Measurements from ENCODE around the gene CDC42SE1.

CDC42SE1 gene

GRCh38 chr1:151026460-151026859 lies 33.0 kb downstream of the CDC42SE1 start:
- TF ChIP-seq, protein P1, sequence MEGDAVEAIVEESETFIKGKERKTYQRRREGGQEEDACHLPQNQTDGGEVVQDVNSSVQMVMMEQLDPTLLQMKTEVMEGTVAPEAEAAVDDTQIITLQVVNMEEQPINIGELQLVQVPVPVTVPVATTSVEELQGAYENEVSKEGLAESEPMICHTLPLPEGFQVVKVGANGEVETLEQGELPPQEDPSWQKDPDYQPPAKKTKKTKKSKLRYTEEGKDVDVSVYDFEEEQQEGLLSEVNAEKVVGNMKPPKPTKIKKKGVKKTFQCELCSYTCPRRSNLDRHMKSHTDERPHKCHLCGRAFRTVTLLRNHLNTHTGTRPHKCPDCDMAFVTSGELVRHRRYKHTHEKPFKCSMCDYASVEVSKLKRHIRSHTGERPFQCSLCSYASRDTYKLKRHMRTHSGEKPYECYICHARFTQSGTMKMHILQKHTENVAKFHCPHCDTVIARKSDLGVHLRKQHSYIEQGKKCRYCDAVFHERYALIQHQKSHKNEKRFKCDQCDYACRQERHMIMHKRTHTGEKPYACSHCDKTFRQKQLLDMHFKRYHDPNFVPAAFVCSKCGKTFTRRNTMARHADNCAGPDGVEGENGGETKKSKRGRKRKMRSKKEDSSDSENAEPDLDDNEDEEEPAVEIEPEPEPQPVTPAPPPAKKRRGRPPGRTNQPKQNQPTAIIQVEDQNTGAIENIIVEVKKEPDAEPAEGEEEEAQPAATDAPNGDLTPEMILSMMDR (IDR thresholded peaks at IDR 0.05) = no peak
- peak overlapping the region; percentile 29 for H3K27ac ChIP-seq
- H3K4me1 ChIP-seq (ENCODE audit: control insufficient read depth in 1 of 2, insufficient read depth in 1 of 2, low read depth in 1 of 2, low read length in 1 of 2) = peaks cover 8 to 9% of the 10 kb centered on the region in 2 experiments
- H3K9me3 ChIP-seq = no peaks in the 10 kb centered on the region
- peaks cover 49% of the 10 kb centered on the region for H3K36me3 ChIP-seq
- no peak overlapping the region for H3K4me3 ChIP-seq (ENCODE audit: low read depth in 1 of 2, low read length in 1 of 2)
- H3K27me3 ChIP-seq = no peaks in the 10 kb centered on the region

GRCh38 chr1:151024540-151025146 lies 34.8 kb downstream of the CDC42SE1 start:
- Histone ChIP-seq H3K27me3 (no peaks in the 10 kb centered on the region), H3K27ac (peak overlapping the region; percentile 35), H3K4me1 (ENCODE audit: control insufficient read depth in 1 of 2, insufficient read depth in 1 of 2, low read depth in 1 of 2, low read length in 1 of 2) (peaks cover 8 to 9% of the 10 kb centered on the region in 2 experiments), H3K4me3 (ENCODE audit: low read depth in 1 of 2, low read length in 1 of 2) (no peak overlapping the region), H3K36me3 (peaks cover 39% of the 10 kb centered on the region), H3K9me3 (no peaks in the 10 kb centered on the region)
- TF ChIP-seq, protein P1 (IDR thresholded peaks at IDR 0.05) = peak; percentile 85

DNA sequence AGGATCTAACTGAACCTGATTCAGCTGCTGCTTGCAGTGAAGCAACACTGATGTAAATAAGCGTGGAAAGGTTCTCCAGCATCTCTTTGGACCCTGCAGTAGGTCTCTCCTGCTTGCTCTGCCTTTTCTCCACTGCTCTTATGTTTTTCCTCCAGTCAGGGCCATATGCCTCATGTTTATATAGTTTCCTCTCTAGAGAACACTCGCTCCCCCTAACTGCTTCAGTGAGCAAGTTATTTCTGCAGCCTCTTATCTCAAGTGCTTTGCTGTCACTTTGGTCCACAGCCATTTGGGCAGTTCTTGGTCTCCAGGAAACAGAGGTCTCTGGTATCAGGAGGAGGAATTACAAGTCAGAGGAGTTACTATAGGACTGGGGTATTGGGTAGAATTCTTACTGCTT lies 45.9 kb downstream of the CDC42SE1 start:
- Histone ChIP-seq H3K4me3 (ENCODE audit: low read depth in 1 of 2, low read length in 1 of 2) (no peak overlapping the region), H3K27me3 (no peaks in the 10 kb centered on the region), H3K4me1 (ENCODE audit: control insufficient read depth in 1 of 2, insufficient read depth in 1 of 2, low read depth in 1 of 2, low read length in 1 of 2) (peaks cover 10 to 13% of the 10 kb centered on the region in 2 experiments), H3K9me3 (no peaks in the 10 kb centered on the region), H3K27ac (no peak overlapping the region), H3K36me3 (peaks cover 17% of the 10 kb centered on the region)
- TF ChIP-seq, protein P1 (IDR thresholded peaks at IDR 0.05) = no peak

DNA sequence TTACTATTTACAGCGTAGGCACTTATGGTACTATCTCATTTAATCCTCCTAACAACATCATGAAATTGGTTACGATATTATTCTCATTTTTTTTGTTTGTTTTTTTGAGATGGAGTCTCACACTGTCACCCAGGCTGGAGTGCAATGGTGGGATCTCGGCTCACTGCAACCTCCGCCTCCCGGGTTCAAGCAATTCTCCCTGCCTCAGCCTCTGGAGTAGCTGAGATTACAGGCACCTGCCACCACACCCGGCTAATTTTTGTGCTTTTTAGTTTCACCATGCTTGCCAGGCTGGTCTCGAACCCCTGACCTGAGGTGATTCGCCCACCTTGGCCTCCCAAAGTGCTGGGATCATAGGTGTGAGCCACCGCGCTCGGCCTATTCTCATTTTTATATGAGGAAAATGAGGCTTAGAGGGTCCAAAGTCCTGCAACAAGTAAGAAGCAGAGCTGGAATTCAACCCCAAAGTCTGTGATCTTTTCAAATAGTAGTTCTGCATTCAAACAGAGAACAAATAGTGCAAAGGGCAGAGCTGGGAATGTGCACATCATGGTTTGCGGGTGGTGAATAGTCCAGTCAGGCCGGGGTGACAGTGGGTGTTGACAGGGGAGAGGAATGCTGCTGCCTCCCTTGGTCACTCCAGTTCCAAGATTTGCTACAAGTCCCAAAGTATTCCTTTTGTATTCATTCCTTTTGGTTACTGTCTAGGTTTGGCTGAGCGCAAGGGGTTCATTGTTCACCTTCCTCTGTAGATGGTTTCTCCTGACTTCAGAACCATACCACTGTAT lies 46.5 kb downstream of the CDC42SE1 start:
- Histone ChIP-seq H3K9me3 (no peaks in the 10 kb centered on the region), H3K4me3 (ENCODE audit: low read depth in 1 of 2, low read length in 1 of 2) (no peak overlapping the region), H3K36me3 (peaks cover 10% of the 10 kb centered on the region), H3K27ac (no peak overlapping the region), H3K4me1 (ENCODE audit: control insufficient read depth in 1 of 2, insufficient read depth in 1 of 2, low read depth in 1 of 2, low read length in 1 of 2) (peaks cover 14 to 18% of the 10 kb centered on the region in 2 experiments), H3K27me3 (no peaks in the 10 kb centered on the region)
- TF ChIP-seq, protein P1 (IDR thresholded peaks at IDR 0.05) = no peak

DNA sequence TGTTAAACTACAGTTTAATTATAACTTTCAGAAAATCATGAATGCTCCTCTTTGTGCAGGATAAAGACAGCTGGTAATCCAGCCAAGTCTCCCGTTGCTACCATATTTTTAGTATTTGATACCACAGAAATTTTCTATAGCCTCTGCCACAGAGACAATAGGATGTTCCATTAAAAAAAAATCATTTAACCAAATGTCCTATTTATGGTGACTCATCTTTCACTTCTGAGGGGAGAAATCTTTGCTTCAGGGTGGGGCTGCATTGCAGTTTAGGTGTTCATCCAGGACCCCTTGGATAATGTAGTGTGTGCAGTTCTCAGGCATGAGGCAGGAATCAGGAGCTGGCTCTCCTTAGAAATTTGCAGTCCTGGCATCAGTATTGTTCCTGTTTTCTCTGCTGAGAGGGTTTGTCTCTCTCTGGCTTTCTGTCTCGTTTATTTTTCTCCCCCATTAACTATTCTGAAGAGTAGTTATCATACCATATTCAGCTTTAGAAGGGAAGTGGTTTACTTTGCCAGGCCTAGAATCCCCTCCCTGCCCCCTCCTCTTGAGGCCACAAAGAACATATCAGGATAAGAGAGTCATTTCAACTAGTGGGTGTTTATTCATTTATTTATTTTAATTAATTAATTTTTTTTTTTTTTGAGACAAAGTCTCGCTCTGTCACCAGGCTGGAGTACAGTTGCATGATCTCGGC lies 48.1 kb downstream of the CDC42SE1 start:
- Histone ChIP-seq H3K9me3 (no peaks in the 10 kb centered on the region), H3K36me3 (peaks cover 8% of the 10 kb centered on the region), H3K27ac (no peak overlapping the region), H3K4me3 (ENCODE audit: low read depth in 1 of 2, low read length in 1 of 2) (no peak overlapping the region), H3K4me1 (ENCODE audit: control insufficient read depth in 1 of 2, insufficient read depth in 1 of 2, low read depth in 1 of 2, low read length in 1 of 2) (peaks cover 28 to 29% of the 10 kb centered on the region in 2 experiments), H3K27me3 (no peaks in the 10 kb centered on the region)
- TF ChIP-seq, protein P1 (IDR thresholded peaks at IDR 0.05) = no peak
